C4-2B (cell line): ENCODE results near the gene FBXW12.
"Not testable (repeated sequence)": the region's sequence is repeated elsewhere in the genome, so short reads cannot be mapped to it uniquely, and the experiment has no call there.

ENCODE experiments used
- CTCF ChIP-seq: fragments of 450-650 bp; conservative IDR thresholded peaks from 2 replicates; pipeline ENCODE4 v1.5.1; 2017; ENCODE audit warnings: mild to moderate bottlenecking
- ZFX ChIP-seq: fragments of 450-650 bp; IDR thresholded peaks from 2 replicates; pipeline ENCODE4 v1.6.1; 2017

- not testable (repeated sequence) for TF ChIP-seq CTCF, ZFX
Observed at GRCh38 chr3:48337536-48337935, 34.5 kb upstream of the FBXW12 start.
